GM19324 (cell line): ENCODE results near the gene DVL1.
"Not testable (repeated sequence)": the region's sequence is repeated elsewhere in the genome, so short reads cannot be mapped to it uniquely, and the experiment has no call there.

Experiments
- ATAC-seq: cut with Tn5 transposase; IDR thresholded peaks from one replicate; pipeline ENCODE4 v1.9.1; 2021; ENCODE audit warnings: mild to moderate bottlenecking, moderate library complexity; ENCODE audit not compliant: unreplicated experiment, low FRiP score

Gene DVL1

GRCh38 chr1:1373815-1374588, 24.8 kb upstream of the DVL1 start:
- ATAC-seq, result no peak

DNA sequence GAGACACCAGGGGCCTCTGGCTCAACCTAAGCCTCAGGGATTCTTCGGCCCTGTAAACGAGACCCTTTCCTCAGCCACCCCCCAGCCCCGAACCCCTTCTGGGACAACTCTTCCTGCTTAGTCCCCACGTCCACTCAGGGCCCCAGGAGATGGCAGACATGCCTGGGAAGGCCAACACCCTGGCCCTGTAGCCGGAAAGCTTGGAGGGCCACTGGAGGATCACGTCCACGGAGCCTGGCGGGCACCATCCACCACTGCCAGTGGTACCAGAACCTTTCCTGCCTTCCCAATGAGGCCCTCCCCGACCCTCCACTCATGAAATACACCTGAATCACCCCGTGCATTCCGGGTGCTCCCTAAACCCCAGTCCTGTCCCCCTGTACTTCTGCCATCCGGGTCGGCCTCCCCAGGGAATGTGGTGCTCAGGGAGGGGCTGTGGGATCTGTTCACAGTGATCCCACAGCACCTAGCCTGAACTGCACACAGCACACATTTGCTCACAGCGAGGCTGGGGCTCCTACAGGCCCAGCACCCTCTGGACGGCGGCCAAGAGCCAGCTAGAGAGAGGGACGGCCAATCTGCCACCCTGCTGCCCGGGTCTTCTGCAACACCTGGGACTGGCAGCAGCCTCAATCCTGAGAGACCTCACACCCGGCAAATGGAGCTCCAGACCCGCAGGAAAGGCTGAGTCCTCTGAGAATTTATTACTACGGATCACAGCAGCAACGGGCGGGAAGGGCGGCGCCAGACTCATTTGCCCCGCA, 24.0 kb upstream of the DVL1 start:
- no peak for ATAC-seq

- ATAC-seq, result no peak
Measured at GRCh38 chr1:1371746-1372711, 22.8 kb upstream of the DVL1 start.

DNA sequence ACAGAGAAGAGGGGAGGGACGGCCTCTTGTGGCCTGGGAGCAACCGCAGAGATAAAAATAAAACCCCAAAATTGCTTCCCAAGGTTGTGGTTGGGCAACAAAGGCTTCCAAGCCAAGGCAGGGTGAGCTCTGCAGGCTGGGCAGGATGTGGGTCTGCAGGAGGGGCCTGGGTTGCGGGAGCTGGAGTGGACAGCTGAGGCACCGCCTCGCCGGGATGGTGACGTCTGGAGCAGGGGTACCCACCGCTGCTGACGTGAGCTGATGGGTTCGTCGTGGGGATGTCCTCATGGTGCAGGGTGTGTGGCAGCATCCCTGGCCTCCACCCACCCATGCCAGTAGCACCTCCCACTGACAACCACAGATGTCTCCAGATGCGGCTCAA, 22.1 kb upstream of the DVL1 start:
- no peak for ATAC-seq

- no peak for ATAC-seq
Measured at GRCh38 chr1:1370771-1371300, 21.6 kb upstream of the DVL1 start.

- not testable (repeated sequence) for ATAC-seq
Measured at GRCh38 chr1:1370094-1370493, 20.9 kb upstream of the DVL1 start.

GRCh38 chr1:1367315-1367714, 18.1 kb upstream of the DVL1 start:
- ATAC-seq, result no peak

- no peak for ATAC-seq
Measured at GRCh38 chr1:1366699-1367066, 17.5 kb upstream of the DVL1 start.

DNA sequence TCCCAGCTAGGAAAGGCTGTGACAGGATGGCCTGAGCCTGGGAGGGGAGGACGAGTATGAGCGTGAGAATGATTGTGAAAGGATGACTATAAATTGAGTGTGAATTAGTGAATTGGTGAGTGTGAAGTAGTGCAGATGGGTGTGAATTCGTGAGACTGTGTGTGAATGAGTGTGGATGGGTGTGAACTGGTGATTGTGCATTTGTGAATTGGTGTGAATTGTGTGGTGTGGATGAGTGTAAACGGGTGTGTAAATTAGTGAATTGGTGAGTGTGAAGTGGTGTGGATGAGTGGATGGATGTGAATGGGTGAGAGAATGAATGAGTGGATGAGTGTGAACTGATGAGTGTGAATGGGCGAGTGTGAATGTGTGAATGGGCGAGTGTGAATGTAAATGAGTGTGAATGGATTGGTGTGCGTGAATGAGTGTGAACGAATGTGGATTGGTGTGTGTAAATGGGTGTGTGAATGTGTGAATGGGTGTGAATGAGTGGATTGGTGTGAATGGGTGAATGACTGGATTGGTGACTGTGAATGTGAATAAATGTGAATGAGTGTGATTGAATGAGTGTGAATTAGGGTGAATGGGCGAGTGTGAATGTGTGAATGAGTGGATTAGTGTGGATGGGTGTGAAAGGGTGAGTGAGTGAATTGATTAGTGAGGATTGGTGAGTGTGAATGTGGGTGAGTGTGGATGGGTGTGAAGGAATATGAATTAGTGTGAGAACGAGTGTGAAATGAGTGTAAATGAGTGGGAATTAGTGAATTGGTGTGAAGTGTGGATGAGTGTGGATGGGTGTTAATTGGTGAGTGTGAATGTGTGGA, 16.9 kb upstream of the DVL1 start:
- ATAC-seq, result no peak

DNA sequence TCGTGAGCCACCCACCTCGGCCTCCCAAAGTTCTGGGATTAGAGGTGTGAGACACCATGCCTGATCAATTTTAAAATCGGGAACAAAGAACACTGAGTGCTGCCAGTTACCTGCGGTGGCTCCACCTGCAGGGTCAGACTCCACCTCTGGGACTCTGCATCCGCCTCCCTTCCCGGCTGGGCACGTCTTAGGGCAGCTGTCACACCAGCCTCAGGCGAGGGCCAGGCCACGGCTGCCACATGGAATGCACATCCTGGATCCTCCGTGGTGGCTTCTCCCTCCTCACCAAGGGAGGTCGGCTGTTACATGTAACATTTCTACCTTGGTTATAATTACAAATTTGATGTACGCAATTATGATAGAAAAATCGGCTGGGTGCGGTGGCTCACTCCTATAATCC, 15.0 kb upstream of the DVL1 start:
- ATAC-seq, result no peak

GRCh38 chr1:1361982-1362423, 12.8 kb upstream of the DVL1 start:
- ATAC-seq, result no peak

GRCh38 chr1:1361233-1361981, 12.2 kb upstream of the DVL1 start:
- ATAC-seq, result no peak

DNA sequence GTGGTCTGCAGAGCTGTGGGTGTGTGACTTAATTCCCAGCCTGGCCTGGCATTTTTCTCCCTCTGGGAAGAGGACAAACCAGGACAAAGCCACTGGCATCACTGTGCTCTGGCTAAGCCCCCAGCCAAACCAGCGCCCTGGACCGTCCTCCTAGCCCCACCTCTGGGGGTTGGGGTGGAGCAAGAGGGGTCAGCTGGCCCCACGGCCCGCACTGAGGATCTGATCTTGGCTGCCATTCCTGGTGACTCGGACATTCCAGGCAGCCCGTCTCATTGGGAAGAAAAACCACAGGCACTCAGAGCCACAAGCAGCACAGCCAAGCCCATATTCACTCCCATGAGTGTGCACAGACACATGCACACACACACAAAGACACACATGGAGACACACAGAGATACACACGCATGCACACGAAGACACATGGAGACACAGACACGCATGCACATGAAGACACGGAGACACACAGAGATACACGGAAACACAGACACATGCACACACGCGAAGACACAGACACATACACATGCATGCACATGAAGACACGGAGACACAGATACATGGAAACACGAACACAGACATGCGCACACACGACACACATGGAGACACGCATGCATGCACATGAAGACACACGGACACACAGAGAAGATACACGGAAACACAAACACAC, 11.4 kb upstream of the DVL1 start:
- ATAC-seq, result no peak

DNA sequence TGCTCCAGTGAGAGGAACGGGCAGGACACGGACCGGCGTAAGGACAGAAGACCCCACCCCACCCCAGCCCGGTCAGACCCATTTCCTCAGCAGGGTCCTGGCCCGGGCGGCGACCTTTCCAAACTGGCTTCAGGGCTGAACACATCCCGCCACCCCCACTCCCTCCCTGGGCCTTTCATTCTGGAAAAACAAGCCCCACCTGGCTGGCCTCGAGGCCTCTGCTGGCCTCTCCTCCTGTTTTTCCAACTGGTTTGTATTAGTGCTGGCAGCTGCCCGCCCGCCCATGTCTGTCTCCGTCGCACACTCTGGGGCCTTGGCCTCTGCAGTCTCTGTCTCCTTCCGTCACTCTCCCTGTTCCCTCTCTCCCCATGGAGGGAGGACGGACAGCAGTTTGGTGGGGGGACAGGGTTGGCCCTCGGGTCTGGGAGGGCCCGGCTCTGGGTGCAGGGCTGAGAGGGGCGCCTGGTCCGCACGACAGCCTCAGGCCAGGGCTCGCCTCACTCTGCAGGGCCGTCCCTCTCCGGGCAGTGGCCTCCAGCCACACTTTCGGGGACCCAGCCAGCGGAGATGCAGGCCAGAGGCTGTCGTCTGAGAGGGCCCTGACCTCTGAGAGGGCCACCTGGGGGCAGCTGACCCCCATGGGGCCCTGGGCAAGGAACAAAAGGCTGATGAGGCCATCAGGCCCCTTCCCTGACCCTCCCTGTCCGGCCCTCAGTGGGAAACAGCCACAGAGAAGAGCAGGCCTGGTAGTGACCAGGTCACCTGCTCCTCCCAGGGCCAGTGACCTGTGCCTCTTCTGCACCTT, 10.6 kb upstream of the DVL1 start:
- ATAC-seq, result no peak

- no peak for ATAC-seq
Measured at GRCh38 chr1:1359308-1359663, 10.1 kb upstream of the DVL1 start.

DNA sequence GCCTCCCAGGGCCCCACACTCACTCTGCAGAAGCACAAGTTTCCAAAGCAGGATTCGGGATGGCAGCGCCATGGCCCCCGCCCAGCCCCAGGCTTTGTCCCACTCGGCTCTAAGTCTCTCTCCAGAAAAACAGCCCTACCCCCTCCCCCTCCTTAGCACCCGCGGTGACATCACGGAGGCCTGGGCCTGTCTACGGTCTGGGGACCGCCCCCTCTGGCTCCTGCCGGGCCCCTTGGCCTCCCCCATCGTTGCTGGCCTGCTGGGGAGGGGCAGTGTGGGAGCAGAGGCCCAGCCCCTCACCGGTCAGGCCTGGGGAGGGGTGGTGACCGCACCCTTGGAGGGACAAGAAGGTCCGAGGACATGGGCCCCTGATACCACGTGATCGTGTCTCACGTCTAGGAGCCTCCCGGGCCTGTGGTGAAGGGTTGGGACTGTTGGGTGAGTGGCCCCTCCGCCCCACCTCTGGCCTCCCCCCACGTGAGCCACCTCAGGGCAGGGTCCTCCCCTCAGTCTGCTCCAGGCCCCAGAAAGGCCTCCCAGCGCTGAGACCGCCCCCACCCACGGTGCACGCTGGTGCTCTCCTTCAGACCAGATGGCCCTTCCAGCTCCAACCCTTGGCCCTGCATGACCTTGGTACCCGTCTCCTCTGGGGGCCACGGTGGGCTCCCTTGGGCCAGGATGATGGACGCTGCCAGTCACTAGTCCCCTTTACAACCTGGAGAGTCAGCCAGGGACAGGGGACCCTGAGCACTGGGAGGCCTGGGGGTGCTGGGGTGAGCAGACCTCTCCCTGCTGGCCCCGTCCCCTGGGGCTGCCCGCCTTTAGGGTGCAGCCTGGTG, 9.4 kb upstream of the DVL1 start, which contains the start of gene MXRA8:
Gene MXRA8 (minus strand): TSS at position 123 of the 839 bp plus-strand sequence. CDS start 51 bp downstream, at position 72.
- no peak for ATAC-seq
